GM04503 (cell line): ENCODE data around the gene DNAJC6.
"Not testable (repeated sequence)": the region's sequence is repeated elsewhere in the genome, so short reads cannot be mapped to it uniquely, and the experiment has no call there.

Experiments used
- DNase-seq: peaks from one replicate; pipeline ENCODE4 v3.0.0-alpha.2; 2012; ENCODE audit warnings: low read depth

Gene DNAJC6

DNA sequence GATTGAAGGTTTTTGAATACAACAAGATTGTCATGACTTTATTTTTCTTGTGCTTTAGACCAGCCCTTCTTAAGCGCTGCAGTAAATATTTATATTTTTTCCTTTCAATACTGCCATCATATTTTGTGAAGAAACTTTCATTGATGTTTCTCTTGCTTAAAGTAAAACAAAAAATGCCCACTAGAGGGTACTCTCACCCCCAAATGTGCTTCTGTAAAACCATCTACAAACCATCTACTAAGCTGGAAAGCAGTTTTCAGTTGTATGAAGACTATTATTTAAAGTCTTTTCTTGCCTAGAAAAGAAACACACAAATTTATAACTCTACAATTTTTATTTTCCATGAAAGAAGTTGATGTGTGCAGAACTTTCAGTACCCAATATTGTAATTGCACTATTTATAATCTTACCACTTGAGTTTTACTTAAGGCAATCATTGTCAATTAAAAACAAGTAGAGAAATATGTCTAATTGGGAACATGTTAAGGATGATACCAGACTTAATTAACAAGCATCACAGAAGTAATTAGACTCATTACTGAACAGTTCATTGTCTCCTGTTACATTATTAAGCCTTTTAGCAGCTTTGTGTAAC, 121.9 kb downstream of the DNAJC6 start:
- DNase-seq: no peak

DNA sequence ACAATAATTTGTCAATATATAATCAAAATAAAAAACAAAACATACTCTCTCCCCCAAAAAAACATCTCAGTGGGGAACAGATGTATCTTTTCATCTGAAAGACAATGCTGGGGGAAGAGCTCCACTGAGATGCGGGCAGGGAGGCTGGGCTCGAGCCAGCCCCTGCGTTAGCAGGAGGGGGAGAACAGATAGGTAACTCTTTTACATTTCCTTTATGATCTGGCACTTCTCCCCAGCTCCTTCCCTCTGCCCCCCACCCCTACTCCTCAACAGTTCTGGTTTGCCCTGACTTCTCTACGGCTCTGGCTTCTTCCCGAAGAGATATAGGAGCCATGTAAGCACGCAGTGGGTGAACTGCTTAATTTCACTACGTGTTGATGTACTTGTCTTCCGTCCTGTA, 123.6 kb downstream of the DNAJC6 start:
- DNase-seq: no peak

DNA sequence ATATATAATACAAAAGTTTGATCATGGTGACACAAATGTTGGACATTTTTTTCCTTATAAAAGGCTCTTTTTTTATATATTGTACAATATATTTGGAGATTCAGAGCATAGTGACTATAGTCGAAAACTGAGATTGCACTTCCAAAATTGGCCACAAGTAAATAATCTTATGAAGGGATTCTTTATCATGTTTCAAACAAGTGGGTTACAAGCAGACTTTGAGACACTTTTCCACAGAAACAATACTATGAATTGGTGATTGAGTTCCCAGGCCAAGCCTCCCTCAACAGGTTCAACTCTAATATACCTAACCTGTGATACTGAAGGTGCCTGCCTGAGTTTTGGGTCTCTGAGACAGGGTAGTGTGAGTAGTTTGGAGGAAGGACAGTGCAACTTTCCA, 124.9 kb downstream of the DNAJC6 start:
- no peak for DNase-seq

DNA sequence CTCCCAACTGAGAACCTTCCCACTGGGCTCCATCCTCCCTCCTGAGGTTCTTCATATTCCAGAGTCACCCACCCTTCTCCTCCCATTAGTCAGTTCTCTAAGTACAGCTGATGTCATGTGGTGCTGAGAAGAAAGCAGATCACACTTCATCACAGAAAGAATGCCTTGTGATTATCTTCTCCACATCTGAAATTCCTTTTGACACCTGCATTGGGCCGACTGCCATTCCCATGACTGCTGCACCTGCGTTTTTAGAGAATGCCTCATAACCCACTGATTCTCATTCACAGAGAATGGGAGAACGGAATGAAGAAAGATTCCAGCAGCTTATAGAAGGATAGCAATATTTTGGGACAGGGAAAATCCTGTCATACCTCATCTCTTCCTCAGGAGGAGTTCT, 125.4 kb downstream of the DNAJC6 start:
- no peak for DNase-seq

DNA sequence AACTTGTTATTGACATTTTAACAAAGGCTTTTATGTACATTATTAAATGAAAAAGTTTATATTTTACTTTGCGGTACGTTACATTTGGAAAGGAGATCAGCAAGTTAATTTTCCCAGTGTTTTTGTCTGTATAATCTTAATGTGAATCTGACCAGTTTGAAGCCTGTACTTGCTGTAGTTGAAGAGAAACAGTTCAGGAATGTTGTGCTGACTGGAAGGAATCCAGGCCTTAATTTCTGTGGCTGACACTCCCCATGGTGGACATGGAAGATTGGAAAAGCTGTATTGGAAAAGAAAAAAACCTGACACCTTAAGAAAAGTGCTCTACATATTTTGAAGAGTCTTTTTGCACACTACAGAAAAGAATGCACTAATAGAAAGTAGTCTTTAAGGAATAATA, 126.6 kb downstream of the DNAJC6 start:
- peak; percentile 64 for DNase-seq

DNA sequence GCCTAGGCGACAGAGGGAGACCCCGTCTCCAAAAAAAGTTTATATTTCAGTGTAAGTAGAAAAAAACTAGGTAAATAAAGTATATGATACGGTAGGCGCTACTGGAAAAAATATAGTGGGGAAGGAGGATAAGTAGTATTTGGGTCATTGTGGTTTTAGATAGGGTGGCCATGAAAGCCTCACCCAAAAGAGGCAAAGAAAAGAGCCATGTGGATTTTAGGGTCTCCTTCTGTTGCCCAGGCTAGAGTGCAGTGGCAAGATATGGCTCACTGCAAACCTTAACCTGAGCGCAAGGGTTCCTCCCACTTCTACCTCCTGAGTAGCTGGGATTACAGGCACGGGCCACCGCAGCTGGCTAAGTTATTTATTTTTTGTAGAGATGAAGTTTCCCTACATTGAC, 128.3 kb downstream of the DNAJC6 start:
- DNase-seq: no peak

DNA sequence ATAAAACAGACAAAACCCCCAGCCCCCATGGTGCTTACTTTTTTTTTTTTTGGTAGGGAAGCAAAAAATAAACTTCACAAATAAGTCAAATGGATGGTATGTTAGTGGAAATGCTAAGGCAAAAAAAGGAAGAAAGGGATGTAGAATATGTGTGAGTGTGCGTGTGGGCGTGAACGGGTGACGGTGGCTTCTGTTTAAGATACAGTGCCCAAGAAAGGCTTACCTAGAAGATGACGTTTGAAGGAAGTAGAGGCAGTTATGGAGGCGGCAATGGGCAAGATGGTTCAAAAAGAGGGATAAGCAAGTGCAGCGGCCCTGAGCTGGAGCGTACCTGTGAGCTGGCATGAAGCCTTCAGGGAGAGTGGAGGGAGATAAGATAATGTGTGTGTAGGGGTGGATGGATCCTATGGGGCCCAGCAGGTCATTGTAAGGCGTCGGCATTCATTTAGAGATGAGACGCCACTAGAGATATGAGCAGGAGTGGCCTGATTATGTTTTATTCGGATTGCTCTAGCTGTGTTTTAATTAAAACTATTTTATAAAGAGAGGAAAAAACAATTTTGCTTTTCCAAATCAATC, 131.1 kb downstream of the DNAJC6 start:
- no peak for DNase-seq

DNA sequence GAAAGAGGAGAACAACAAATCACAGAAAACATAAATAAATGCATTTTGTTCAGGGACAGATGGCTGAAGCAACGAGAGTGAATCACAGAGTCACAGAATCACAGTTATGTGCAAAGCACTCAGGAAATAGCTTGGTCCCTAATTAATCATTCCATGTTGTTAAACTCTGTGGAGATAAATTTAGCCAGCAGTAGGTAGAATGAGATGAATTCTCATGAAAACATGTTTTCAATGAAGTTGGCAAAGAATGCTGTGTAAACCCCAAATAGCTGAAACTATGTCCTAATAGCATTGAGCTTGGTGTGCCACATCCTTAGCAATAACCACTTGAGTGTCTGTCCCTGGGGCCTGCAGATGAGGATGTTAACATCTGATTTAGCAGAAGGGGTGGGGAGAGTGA, 131.6 kb downstream of the DNAJC6 start:
- peak; percentile 95 for DNase-seq

DNA sequence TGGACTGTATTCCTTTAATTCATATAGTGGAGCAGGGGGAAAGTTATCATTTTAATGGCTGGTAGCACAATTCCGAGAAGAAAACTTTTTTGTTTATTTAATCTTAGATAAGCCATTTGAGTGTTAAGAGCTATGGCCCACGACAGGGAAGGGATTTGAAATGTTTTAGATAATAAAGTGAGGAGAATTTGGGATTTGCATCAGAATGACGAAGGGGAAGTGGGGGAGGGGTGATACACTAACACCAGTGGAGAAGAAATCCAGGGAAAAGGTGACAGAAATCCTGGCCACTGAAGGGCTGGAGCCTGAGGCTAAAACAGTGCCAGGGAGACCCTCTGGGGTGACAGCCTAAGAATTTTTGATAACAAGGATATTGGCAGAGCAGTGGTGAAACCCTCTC, 132.1 kb downstream of the DNAJC6 start:
- no peak for DNase-seq

DNA sequence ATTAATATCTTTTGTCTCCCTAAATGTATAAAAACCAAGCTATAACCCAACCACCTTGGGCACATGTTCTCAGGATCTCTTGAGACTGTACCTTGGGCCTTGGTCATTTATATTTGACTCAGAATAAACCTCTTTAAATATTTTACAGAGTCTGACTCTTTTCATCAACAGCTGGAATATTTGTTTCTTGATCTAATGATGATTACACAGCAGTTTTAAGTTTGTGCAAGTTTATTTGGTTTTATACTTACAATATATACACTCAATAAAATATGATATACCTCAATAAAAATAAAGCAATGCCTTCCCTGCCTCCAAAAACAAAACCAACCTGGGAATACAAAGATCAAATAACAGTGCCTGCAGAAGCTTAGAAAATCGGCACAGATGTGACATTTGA, 133.1 kb downstream of the DNAJC6 start:
- no peak for DNase-seq

DNA sequence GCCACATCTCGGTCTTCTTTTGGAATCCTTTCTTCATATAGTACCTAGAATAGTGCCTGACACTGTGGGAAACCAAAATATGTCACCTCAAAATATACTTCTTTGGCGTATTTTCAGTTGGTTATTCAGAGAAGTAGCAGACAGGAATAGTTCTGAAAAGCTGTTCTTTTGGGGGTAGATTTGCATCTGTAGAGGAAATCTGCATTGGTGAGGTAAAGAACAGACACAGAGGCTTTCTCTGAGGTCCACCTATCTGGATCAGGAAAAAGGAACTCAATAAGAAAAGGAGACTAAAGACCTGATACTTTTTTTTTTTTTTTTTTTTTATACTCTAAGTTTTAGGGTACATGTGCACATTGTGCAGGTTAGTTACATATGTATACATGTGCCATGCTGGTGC, 134.3 kb downstream of the DNAJC6 start:
- no peak for DNase-seq

DNA sequence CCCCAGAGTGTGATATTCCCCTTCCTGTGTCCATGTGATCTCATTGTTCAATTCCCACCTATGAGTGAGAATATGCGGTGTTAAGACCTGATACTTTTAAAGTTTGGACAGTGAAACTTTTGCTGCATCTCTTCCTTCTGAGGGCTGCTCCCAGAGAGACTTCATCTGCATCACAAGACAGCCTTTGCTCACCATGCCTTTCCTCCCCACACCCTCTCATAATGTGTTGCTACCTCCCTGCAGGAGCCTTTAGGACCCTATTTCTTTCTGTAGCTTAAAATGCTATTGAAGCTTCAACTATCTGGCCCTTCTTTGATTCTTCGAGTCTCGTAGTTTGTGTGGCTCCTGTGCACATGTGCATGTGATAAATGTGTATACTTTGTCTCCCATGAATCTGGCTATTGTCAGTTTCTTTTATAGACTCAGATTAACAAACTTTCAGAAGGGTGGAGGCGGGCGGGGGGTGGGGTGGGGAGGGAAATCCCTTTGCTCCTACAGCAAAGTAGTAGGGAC, 134.8 kb downstream of the DNAJC6 start:
- no peak for DNase-seq

DNA sequence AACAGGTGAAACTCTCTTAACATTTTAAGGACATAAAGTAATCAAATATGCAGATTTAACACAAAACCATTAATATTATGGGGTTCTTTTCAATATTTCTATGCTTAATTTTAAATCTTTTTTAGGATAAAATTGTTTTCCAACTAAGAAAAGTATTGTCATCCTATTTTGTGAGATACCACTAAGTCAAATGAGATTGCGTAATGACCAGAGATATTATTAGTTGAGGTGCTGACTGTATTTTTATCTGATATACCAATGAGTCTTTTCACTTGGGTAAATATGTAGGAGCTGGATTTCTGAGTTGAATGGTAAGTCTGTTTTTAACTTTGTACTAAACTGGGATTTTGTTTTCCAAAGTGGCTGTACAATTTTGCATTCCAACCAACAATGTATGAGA, 136.5 kb downstream of the DNAJC6 start:
- DNase-seq: no peak

DNA sequence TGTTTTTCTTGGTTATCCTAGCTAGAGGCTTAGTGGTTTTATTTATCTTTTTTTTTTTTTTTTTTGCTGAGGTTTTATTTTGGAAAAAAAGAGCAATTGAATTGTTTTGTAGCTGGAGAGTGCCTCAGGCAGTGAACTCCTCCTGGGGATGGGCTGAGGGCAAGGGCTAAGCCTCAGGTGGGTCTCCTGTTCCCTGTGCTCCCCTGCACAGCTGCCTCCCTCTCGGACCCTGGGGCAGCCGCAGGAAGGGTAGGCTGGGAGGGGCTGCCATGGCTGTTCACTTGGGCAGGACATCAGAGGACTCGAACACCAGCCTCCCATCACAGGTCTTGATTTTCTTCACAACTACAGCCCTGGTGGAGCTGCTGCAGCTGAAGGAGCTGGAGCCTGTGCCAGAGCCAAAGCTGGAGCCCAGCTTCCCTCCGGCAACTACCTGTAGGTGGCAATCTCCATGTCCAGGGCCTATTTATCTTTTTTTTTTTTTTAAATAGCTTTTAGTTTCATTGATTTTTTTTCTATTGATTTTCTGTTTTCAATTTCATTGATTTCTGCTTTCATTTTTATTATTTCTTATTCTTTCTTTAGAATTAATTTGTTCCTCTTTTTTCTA, 140.0 kb downstream of the DNAJC6 start:
- DNase-seq: no peak

DNA sequence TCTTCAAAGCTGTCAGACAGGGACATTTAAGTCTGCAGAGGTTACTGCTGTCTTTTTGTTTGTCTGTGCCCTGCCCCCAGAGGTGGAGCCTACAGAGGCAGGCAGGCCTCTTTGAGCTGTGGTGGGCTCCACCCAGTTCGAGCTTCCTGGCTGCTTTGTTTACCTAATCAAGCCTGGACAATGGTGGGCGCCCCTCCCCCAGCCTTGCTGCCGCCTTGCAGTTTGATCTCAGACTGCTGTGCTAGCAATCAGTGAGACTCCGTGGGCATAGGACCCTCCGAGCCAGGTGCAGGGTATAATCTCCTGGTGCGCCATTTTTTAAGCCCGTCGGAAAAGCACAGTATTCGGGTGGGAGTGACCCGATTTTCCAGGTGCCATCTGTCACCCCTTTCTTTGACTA, 146.3 kb downstream of the DNAJC6 start:
- not testable (repeated sequence) for DNase-seq

DNA sequence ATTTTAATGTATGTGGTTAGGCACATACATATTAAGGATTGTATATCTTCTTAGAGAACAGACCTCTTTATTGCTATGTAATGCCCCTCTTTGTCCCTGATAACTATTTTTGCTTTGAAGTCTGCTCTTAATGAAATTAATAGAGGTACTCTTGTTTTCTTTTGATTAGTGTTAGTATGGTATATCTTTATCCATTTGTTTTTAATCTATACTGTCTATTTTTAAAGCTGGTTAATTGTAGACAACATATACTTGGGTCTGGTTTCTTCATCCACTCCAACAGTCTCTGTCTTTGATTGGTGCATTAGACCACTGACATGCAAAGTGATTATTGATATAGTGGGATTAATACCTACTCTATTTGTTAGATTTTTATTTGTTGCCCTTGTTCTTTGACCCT, 147.1 kb downstream of the DNAJC6 start:
- DNase-seq: no peak

DNA sequence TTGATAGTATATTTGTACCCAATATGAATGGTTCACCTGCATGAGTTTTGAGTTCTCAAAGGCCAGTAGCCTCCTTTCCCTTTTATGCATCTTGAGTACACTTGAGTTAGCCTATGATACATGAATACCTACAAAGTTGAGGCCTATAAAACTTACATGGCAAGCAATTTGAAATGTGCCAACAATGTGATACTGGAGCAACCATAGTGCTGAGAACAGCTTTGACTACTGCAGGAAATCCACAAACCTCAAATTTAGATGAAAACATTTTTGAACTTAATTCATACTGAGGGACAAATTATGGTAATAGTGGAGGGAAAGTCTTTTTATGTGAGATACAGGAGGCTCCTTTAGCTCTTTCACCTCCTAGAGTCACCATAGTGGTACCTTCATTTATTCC, 148.5 kb downstream of the DNAJC6 start:
- DNase-seq: no peak

DNA sequence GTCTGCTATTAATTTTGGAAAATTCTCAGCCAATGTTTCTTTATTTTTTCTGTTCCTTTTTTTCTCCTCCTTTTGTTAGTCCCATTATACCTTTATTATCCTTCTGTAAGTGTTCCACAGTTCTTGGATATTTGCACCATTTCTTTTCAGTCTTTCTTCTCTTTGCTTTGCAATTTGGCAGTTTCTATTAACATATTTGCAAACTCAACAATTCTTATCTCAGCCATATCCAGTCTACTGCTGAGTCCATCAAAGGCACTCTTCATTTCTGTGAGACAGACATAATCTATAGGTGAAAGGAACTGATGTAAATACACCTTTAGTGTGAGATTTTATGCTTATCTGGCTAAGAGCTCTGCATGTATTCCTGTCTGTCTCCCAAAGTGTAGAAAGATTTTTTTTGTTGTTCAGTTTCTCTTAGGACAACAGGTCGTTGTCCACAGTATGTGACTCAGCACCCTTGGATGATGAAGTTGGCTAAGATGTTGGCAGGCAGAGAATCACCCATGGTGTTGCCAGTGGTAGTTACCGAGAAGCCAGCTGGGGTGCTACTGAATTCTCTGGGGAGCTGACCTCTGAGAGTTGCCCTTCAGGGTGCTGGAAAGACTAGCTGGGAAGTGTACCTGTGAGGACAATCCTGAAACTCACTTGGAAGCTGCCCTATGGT, 149.5 kb downstream of the DNAJC6 start:
- no peak for DNase-seq

DNA sequence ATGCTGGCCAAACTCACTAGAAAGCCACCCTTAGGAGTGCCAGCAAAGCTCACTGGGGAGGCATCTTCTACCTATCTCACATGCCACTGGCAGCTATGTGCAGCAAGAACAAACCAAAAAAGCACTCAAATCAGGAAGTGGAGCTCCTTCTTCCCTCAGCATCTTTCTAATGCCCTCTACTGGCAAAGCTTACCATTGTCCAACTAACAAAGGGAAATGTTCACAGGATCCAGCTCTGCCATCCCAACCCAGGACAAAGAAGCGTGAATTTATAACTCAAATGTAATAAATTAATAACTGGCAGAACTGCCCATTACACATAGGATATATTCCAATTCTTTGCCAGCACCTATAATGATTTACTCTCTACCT, 150.0 kb downstream of the DNAJC6 start:
- no peak for DNase-seq
